Suppressor macrophage treated with lipopolysaccharide for 4 hours (primary cell): Measurements from ENCODE around the gene SLC22A6.
A peak's percentile ranks its signal among the peaks of the same experiment; 100 is the strongest.

Experiments
- DNase-seq: peaks from one replicate; pipeline ENCODE4 v3.0.0-alpha.2; 2020

The SLC22A6 gene, protein sequence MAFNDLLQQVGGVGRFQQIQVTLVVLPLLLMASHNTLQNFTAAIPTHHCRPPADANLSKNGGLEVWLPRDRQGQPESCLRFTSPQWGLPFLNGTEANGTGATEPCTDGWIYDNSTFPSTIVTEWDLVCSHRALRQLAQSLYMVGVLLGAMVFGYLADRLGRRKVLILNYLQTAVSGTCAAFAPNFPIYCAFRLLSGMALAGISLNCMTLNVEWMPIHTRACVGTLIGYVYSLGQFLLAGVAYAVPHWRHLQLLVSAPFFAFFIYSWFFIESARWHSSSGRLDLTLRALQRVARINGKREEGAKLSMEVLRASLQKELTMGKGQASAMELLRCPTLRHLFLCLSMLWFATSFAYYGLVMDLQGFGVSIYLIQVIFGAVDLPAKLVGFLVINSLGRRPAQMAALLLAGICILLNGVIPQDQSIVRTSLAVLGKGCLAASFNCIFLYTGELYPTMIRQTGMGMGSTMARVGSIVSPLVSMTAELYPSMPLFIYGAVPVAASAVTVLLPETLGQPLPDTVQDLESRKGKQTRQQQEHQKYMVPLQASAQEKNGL

DNA sequence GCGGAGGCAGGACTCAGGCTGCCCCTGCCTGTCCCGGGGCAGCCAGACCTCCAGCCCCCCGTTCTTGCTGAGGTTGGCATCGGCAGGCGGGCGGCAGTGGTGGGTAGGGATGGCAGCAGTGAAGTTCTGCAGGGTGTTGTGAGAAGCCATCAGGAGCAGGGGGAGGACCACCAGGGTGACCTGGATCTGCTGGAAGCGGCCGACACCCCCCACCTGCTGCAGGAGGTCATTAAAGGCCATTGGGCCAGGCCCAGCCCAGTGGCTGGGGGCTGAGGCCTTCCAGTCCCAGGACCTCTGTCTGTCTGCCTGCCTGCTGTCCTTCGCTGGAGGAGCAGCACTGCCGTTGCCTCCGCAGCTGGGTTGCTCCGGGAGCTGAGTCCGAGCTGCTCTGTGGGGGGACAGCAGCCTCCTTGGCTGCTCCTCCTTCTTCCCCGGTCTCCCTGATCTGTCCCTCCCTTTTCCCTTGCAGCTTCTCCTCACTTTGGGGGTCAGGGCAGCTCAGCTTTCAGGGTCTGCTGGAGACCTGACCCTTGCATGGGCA is at the start of gene SLC22A6:
TSS of gene SLC22A6 (minus strand) at position 517 of the 541 bp plus-strand sequence. CDS start at position 240, 277 bp downstream.
- no peak for DNase-seq

DNA sequence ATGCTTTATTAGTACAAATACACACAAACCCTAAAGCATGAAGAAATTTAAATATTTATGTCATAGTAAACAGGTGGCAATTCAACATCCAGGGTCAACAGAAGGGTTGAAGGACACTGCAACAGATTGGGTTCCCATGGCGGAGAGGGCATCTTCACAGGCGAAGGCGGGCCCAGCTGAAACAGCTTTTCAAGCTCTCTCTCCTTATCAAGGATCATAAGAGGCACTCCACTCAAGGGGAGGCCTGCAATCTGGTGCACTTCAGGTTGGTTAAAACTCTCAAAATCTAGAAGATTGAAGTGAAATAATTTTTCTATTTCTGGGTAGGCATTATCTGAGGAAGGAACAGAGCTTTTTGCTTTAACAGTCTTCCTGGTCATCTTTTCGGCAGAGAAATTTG is 47.7 kb upstream of the SLC22A6 start:
- DNase-seq, result no peak

DNA sequence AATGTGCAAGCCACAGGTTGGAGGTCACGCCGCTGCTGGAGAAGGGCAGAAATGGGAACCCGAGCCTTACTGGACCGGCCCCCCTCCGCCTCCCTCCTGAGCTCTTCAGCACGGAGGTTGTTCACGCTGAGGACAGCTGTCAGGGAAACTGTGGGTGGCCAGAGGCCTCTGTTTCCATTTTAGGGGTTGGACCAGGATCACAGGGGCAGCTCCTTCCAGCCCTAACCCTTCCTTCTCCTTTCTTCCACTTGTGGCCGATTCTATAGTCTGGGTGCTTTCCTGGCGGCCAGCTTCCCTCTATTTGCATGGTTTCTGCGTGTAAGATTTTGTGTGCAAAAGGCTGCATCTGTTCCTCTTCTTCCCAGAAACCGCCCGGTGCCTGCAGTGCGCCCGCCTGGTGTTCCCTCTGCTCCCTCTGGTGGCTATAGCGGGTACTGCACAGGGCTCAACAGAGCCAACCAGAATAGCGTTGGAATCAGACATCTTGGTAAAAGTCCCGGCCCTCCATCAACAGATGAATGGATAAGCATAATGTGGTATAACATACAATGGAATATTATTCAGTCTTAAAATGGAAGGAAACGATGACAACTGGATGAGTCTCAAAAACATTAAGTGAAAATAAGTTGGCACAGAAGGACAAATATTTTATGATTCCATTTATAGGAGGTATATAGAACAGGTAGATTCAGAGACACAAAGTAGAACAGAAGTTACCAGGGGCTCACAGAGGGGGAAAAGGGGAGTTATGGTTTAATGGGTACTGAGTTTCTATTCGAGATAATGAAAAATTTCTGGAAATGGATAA is 39.3 kb upstream of the SLC22A6 start:
- DNase-seq, result peak; percentile 94

DNA sequence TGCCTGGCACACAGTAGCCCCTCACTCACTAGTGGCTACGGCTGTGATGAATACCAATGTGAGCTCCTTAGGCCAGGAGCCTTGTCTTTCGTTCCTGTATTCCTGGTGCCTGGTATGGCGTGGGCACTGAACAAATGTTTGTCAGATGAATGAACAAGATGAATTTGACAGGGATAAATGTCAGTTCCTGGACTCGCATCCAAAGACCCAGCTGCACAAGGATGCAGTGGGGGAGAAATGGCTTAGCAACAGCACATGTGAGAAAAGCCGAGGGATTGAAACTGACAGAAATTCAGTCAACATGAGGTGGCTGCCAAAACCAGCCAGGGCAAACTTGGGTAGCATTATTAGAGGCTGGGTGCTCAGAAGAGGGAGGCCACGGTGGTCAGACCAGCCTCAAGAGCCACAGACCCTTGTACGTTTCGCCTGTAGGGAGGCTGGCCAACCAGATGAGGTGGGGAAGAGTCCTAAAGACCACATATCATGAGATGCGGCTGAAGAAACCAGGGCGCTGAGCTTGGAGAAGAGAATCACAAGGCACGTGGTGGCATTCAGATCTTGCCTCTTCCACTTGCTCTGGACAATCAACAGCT is 38.6 kb upstream of the SLC22A6 start:
- DNase-seq, result no peak

DNA sequence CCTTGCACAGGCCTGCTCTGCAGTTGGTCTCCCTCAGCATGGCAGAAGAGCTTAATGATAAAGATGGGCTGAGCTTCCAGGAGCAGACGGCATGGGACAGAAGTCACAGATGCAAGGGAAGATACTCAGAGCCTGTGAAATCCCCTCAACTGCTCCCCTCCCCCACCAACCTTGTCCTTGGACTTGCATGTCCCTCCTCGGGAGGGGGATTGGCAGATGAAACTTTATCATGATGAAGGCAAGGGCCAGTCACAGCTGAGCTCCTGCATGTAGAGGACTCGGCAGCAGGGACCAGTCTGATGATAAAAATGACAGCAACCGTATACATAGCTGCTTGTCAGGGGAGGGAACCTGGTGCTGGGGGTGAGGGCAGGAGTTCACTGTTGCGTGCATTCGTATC is 37.7 kb upstream of the SLC22A6 start:
- no peak for DNase-seq

DNA sequence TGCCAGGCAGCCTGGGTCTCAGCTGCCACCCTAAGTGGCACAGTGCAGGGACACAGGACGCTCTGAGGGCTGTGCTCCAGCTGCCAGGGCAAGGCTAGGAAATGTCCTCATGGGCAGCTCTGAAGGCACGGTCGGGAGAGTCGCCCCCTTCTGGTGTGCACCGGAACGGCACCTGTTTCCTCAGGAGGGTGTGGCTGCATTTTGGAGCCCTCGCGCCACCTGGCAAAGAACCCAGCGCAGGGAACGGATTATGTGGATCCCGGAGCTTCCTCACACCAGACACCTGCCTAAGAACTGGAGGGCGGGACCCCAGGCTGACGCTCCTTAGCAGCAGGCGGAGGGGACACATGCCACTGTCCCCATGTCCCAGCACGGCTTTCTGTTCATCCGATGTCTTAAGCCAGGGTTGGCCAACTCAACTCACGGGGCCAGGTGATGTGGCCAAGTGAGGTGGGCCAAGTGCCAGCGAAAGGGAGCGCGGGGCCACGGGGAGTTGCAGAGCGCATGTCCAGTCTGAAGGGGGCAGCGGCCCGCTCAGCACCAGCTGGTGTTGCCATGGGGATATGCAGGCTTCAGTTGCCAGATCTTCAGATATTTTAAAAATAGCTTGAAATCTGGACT is 36.0 kb upstream of the SLC22A6 start:
- DNase-seq, result peak; percentile 8

DNA sequence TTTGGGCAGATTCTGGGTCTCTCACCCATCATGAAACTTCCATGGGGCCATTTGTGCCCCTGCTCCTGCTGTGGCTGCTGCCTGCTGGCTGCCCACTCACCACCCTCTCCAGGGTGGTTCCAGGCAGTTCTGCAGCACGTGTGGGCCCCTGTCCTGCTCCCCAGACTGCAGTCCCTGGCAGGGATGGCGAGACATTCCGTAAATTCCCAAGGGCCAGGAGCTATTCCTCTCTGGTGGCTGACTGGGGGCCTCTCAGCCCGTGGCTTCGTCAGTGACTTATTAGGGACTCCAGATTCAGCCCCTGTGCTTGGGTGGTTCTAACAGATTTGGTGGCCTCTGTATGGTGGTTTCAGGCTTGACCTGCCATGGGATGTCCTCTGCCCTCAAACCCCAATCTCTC is 34.7 kb upstream of the SLC22A6 start:
- DNase-seq, result no peak

DNA sequence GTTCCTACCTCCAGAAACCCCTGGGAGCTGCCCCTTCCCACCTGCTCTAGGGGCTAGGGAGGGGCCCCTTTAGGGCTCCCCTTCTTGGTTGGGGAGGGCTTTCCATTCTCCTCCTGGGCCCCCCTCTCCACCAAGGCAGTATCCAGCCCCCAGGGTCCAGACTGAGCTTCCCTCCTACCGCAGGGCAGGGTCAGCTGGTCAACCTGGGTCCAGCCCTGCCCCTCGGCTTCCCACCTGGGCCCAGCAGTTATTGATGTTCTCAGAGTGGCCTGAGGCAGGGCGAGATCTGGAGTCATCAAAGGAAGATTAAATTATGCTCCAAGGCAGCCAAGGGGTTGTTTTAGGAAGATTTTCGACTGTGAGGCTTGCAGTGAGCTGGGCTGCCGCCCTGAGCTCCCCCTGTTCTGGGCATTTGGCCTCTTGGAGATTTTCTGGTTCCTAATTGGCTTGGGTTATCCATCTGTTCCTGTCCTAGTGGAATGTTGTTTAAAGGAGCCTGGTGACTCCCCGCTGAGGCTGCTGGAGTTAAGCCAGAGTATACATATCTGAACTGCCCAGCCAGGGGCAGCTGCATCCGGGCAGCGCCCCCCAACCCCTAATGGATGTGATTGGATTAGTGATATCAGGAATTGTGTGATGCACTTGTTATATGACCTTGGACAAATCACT is 32.7 kb upstream of the SLC22A6 start:
- no peak for DNase-seq

DNA sequence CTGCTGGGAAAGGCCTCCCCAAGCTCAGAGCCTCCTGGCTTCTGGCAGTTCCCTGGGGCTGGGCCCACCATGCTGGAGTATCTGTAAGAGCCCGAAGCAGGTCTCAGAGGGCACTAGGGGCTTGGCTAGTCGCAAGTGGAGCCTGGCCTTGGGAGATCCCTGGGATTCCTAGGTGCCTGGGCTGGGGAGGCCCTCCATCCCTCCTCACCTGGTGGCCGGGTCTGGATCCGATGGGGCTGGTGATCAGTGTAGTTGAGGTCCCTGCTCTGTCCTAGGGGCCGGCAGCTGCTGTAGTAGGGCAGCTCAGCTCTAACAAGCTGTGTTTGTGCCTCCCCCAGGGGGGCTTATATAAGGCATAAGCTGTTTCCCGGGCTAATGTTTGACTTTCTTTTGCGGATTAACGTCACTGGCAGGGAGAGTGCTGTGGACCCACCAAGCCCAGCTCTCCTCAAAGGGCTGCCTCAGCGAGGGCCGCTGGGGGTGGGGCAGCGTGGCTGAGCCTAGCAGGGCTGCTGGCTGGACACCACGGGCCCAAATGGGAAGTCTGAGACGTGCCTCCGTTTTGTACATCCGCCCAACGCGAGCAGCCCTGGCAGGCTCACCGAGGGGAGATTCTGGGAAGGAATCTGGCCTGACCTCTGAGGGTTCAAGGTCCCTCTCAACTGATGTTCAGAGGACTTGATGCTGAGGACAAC is 30.9 kb upstream of the SLC22A6 start, which contains the start of gene SLC22A8:
TSS of gene SLC22A8 (minus strand) at position 321 of the 695 bp plus-strand sequence. CDS start 883 bp downstream, outside the sequence.
- no peak for DNase-seq

DNA sequence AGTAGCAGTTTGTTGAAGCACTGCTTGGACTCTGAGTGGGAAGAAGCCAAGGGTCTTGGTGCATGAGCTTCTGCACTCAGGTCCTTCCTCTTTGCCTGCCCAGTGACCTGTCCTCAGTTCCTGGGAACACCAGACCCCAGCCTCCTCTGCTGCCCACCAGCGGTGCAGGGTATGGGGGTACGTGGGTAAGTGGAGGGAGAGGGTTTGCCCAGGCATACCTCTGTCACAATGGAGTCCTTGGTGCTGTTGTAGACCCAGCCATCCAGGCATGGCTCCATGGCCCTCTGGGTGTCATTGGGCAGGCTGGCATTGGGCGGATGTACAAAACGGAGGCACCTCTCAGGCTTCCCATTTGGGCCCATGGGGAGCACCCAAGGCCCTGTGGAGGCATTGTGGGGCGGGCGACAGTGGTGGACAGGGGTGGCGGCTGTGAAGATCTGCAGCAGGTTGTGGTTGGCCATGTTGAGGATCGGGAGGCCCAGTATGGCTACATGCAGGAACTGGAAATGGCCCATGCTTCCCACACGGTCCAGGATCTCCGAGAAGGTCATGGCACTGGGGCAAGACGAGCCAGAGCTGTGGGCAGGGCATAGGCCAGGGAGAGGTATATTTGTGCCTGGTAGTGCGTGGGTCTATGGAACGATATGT is 29.8 kb upstream of the SLC22A6 start:
- no peak for DNase-seq

DNA sequence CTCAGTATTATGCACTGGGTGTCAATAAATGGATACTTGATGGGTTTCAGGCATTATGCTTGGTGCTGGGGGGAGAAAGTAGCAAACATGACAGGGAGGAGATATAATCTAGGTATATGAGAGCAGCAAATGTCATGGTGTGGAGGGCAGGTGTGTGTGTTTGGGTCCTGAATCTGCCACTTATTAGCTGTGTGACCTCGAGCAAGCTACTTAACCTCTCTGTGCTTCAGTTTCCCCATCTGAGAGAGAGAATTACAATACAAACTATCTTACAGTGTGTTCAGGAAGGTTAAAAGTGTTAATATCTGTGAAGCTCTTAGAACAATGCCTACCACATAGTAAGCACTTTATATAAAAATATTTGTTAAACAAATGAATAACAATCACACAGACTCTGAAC is 28.1 kb upstream of the SLC22A6 start:
- DNase-seq, result no peak

DNA sequence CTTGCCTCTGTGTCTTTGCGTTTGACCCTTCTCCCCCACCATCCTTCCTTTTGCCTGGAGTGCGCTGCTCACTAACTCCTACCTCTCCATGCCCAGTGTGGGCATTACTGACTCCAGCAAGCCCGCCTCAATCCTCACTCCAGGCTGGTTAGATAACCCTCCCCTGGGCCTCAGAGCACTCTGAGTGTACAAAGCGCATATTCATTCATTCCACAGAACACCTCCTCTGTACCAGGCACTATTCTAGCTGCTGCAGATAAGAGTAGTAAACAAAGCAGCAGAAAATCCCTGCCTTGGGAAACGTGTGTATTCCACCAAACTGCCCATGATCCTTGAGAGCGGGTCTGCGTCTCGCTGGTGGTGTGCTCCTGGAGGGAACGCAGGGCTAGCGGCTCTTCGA is 27.7 kb upstream of the SLC22A6 start:
- no peak for DNase-seq

DNA sequence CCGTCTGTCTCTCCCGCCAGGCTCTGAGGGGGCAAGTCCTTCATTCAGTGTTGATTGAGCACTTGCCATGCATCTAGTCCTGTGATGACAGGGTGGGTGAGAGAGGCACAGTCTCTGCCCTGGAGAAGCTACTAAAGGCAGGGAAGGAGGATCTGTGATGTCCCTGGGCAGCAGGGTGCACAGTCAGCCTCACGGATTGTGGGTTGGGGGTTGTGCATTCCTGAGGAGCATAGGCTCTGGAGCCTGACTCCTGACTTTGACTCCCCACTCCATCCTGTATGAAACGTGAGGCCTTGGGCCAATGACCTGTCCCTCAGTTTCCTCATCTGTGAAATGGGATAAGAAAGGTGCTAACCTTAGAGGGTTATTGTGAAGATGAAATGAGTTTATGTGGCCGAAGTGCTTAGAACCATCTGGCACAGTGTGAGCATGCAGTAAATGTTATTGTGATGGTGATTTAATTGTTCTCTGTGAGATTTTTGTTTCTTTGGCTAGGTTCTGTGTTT is 26.2 kb upstream of the SLC22A6 start:
- no peak for DNase-seq

DNA sequence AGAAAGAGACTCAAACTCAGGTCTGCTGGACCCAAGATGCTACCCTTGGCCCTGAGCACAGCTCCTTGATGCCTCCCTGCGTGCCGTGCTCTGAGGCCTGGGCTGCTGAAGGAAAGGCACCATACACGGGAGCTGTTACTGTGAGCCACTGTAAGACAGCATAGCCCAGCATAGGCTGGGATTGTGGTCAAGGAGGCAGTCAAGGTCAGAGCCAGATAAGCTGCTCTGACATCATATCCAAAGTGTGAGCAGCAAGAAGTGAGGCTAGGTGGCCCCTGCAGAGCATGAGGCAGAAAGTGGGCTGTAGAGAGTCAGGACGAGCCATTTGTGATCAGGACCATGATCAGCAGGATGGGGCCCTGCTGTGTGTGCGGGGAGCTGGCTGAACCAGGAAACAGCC is 23.2 kb upstream of the SLC22A6 start:
- DNase-seq, result no peak

DNA sequence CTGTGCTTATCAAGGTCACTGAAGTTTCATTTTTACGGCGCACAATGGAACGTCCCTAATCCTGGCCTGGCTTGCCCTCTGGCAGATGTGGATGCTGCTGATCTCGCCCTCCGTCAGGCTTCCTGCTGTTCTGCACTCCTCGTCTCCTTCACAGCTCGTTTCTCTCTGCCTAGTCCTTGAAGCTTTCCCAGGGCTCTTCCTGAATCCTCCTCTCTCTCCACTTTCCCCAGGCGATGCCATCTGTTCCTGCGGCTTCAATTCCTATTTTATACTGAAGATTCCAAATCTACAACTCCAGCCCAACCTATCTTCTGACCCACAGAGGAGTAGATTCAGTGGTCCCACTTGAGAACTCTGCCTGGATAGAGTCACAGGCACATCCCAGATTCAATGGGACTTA is 16.7 kb upstream of the SLC22A6 start:
- no peak for DNase-seq

DNA sequence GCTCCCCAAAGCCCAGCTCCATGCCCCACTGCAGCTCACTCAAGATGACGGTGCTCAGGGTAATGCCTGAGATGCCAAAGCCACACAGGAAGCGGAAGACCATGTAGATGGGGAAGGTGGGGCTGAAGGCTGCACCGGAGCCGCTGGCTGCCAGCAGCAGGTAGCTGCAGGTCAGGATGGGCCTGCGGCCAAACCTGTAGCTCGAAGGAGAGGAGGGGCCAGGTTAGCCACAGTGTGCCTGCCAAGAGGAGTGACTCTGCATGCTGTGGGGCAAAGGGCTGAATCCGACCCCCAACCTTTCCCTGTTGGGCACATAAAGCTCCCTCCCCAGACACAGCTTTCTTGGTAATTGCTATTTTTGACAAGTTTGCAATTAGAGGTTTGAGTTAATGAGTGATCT is 14.9 kb upstream of the SLC22A6 start:
- no peak for DNase-seq

DNA sequence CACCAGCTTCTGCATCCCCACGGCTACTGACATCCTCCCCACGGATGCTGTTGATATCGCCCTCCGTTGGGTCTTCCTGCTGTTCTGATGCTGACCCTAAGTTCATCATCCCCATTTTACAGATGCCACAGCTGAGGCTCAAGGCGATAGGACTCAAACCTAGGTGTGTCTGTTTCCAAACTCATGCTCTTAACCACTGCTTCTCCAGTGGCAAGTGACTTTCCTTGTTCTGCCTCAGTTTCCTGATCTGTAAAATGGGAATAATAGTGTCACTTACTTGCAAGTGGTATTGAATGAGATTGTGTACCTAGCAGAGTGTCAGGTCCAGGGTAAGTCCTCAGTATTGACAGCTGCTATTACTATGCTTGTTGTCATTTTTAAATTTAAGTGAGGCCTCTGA is 14.4 kb upstream of the SLC22A6 start:
- no peak for DNase-seq

DNA sequence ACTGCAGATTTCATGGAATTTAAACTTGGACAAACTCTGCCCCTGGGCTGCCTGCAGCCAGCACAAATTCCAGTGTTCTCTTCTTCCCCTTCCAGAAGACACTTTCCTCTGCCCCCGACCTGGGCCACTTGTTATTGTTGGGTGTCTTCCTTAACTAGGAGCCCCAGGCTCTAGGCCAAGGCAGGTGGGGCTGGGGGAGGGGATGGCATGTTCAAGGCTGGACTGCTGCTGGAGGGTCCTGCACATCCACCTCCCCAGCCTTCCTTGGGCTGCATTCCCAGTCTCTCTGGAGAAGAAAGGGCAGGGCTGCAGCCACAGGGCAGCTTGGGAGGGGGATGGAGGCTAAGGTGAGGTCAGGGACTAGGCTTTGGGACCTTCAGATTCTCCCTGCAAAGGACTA is 11.5 kb upstream of the SLC22A6 start:
- DNase-seq, result no peak

DNA sequence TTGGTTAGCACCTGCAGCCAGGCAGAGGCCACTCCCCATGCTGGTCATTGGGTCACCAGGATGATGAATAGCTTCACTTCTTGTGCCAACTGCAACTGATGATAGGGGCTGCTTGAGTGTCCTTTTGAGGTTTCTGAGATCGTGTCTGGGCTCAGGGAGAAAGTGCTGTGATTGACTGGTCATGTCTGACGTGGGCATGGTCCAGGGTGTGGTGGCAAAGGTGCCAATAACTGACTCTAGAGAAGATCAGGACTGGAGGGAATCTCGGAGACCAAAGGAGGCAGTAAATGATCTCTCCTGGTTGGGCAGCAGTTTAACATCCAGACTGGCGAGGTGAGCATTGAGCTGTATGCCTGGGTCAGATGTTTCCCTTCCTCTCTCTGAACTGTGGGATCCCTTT is 10.0 kb upstream of the SLC22A6 start:
- no peak for DNase-seq

DNA sequence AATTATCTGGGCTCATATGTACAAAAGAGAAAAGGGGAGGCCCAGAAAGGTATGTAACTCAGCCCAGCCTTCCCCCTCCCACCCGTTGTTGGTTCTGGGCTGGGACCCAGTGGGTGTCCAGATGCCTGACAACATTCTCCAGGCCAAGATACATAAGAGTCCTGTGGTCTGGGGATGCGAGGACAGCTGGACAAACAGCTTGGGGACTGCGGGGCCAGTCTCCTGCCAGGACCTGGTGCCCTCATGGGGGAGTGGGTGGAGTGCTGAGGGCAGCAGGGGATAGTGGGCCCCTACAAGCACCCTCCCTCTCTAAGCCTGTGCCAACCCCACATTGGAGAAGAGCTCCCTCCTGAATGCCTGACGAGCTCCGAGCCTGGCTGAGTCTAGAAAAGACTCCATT is 3.5 kb upstream of the SLC22A6 start:
- DNase-seq, result no peak
